Stomach (tissue), 4 donors: ENCODE results near the gene FOSL2.

Source experiments
- CTCF ChIP-seq, 7 experiments: fragments of 450-650 bp in 4 of 7; fragments of 200-600 bp in 3 of 7; sonication (generic) in 3 of 7; IDR thresholded peaks; one replicate each; pipeline ENCODE4 v1.5.1; 2016 to 2019; ENCODE audit warnings: antibody characterized with exemption in 7 of 7, control low read depth in 2 of 7, mild to moderate bottlenecking in 1 of 7
- POLR2A ChIP-seq, 4 donors: fragments of 450-650 bp; IDR thresholded peaks; one replicate each; pipeline ENCODE4 v1.6.1; 2016; ENCODE audit warnings: antibody characterized with exemption in 4 of 4, control low read depth in 2 of 4, mild to moderate bottlenecking in 1 of 4, moderate library complexity in 1 of 4
- POLR2AphosphoS5 ChIP-seq, 3 donors: sonication (generic); formaldehyde crosslinking; IDR thresholded peaks; one replicate each; pipeline ENCODE4 v1.6.1; 2016; ENCODE audit warnings: antibody characterized with exemption in 3 of 3

GRCh38 chr2:28343184-28343942, 49.3 kb upstream of the FOSL2 start:
- TF ChIP-seq CTCF (IDR thresholded peaks at IDR 0.05) (no peak), POLR2A (IDR thresholded peaks at IDR 0.05) (no peak), POLR2AphosphoS5 (IDR thresholded peaks at IDR 0.05) (no peak)
